Gastroesophageal sphincter (tissue), 4 donors: ENCODE data around the gene THSD4. TPM values are rescaled to one million over a fixed set of nuclear protein-coding genes. Genes with fewer than 3 reads are reported as not detected.
A peak's percentile ranks its signal among the peaks of the same experiment; 100 is the strongest.

Experiments used
- ATAC-seq: fragments of 150-250 bp; one replicate; pipeline ENCODE4 v1.9.1; 2016; ENCODE audit warnings: mild to moderate bottlenecking, moderate library complexity
- H3K27ac ChIP-seq, 4 donors: fragments of 200-600 bp; sonication (generic) in 3 of 4; 1 replicate in 3 of 4; 2 replicates in 1 of 4; pipeline ENCODE4 v1.5.1; 2016 to 2019
- H3K27me3 ChIP-seq: fragments of 200-600 bp; sonication (generic); one replicate; pipeline ENCODE4 v1.5.1; 2019
- H3K36me3 ChIP-seq, 2 donors: fragments of 200-600 bp; sonication (generic); one replicate each; pipeline ENCODE4 v1.5.1; 2019; ENCODE audit warnings: control low read depth in 1 of 2
- H3K4me1 ChIP-seq, 3 donors: fragments of 200-600 bp; sonication (generic); 1 replicate in 2 of 3; 2 replicates in 1 of 3; pipeline ENCODE4 v1.5.1; 2016 to 2019; ENCODE audit warnings: control low read depth in 2 of 3
- H3K4me3 ChIP-seq, 2 donors: fragments of 200-600 bp; sonication (generic); one replicate each; pipeline ENCODE4 v1.5.1; 2019; ENCODE audit warnings: mild to moderate bottlenecking in 1 of 2, moderate library complexity in 1 of 2
- H3K9me3 ChIP-seq, 3 donors: fragments of 200-600 bp; sonication (generic); one replicate each; pipeline ENCODE4 v1.5.1; 2017 to 2019; ENCODE audit warnings: control low read depth in 2 of 3
- EP300 ChIP-seq: sonication (generic); formaldehyde crosslinking; IDR thresholded peaks from one replicate; pipeline ENCODE4 v1.6.1; 2017; ENCODE audit warnings: antibody characterized with exemption, mild to moderate bottlenecking
- POLR2A ChIP-seq, 2 donors: fragments of 450-650 bp; IDR thresholded peaks; one replicate each; pipeline ENCODE4 v1.6.1; 2017; ENCODE audit warnings: antibody characterized with exemption in 2 of 2, mild to moderate bottlenecking in 2 of 2, moderate library complexity in 1 of 2
- POLR2AphosphoS5 ChIP-seq: sonication (generic); formaldehyde crosslinking; IDR thresholded peaks from one replicate; pipeline ENCODE4 v1.6.1; 2017; ENCODE audit warnings: antibody characterized with exemption
- WGBS, 2 donors: methylation state at CpG; one replicate each; pipeline ENCODE4 v1.1.5; 2018; ENCODE audit warnings: low coverage in 1 of 2; 5-methylcytosine and 5-hydroxymethylcytosine counted together
- total RNA-seq, 4 donors: library from RNA; depleted of rRNA; stranded (reverse); fragments of >200 nt; gene quantifications; one replicate each; pipeline ENCODE4 v1.1.0, GENCODE V29; 2016
- TF ChIP-seq, protein P1 (sequence below), 4 experiments: fragments of 200-600 bp in 2 of 4; fragments of 450-650 bp in 2 of 4; sonication (generic) in 1 of 4; IDR thresholded peaks; one replicate each; pipeline ENCODE4 v1.5.1; 2017 to 2019; ENCODE audit warnings: antibody characterized with exemption in 4 of 4, mild to moderate bottlenecking in 2 of 4, moderate library complexity in 2 of 4

Gene THSD4
- total RNA-seq, 4 donors from 2014 or later = 4.6 to 28.5 (median 17.6) TPM

GRCh38 chr15:71426792-71427191 lies 311.5 kb downstream of the THSD4 start:
- no peaks in the 10 kb centered on the region for H3K27me3 ChIP-seq
- H3K27ac ChIP-seq = no peak overlapping the region
- H3K9me3 ChIP-seq = no peaks in the 10 kb centered on the region
- no peak for ATAC-seq
- H3K4me3 ChIP-seq = no peak overlapping the region
- 61 to 82% methylated on average over 2 of the region's 2 CpGs for WGBS, 2 donors
- H3K4me1 ChIP-seq = peaks cover 0 to 19% (median 0%) of the 10 kb centered on the region in 3 donors
- TF ChIP-seq EP300 = no peak
- no peak for TF ChIP-seq POLR2A (IDR thresholded peaks at IDR 0.05)
- no peak for TF ChIP-seq POLR2AphosphoS5
- TF ChIP-seq, protein P1, sequence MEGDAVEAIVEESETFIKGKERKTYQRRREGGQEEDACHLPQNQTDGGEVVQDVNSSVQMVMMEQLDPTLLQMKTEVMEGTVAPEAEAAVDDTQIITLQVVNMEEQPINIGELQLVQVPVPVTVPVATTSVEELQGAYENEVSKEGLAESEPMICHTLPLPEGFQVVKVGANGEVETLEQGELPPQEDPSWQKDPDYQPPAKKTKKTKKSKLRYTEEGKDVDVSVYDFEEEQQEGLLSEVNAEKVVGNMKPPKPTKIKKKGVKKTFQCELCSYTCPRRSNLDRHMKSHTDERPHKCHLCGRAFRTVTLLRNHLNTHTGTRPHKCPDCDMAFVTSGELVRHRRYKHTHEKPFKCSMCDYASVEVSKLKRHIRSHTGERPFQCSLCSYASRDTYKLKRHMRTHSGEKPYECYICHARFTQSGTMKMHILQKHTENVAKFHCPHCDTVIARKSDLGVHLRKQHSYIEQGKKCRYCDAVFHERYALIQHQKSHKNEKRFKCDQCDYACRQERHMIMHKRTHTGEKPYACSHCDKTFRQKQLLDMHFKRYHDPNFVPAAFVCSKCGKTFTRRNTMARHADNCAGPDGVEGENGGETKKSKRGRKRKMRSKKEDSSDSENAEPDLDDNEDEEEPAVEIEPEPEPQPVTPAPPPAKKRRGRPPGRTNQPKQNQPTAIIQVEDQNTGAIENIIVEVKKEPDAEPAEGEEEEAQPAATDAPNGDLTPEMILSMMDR (IDR thresholded peaks at IDR 0.05) = no peak
- H3K36me3 ChIP-seq = no peaks in the 10 kb centered on the region

DNA sequence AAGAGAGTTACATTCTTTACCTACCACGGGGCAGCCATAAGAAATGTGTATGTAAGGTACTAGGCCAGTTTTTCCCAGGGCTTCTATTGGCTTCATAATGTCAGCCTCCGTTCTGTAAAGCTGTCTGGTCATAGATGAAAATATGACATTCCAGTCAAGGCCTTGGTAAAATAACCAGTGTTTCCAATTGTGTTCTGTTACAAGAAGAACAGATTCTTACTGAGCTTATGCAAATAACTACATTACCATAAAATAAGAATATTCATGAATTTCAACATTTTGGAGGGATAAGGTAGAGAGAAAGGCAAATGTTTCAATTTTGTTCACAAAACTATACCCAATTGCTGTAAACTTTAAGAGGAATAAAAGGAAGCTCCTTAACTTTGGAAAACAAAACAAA lies 315.5 kb downstream of the THSD4 start:
- Histone ChIP-seq H3K27ac (no peak overlapping the region), H3K4me3 (no peak overlapping the region), H3K4me1 (peaks cover 0 to 9% (median 0%) of the 10 kb centered on the region in 3 donors), H3K27me3 (no peaks in the 10 kb centered on the region), H3K9me3 (no peaks in the 10 kb centered on the region), H3K36me3 (no peaks in the 10 kb centered on the region)
- TF ChIP-seq, protein P1 (IDR thresholded peaks at IDR 0.05) = no peak
- TF ChIP-seq POLR2A (IDR thresholded peaks at IDR 0.05) (no peak), POLR2AphosphoS5 (no peak), EP300 (no peak)
- 87 to 96% methylated on average over 2 of the region's 2 CpGs for WGBS, 2 donors
- no peak for ATAC-seq

- H3K27ac ChIP-seq = peak overlapping the region in 1 of 4 donors; percentile 6
- no peaks in the 10 kb centered on the region for H3K9me3 ChIP-seq
- no peaks in the 10 kb centered on the region for H3K27me3 ChIP-seq
- no peaks in the 10 kb centered on the region for H3K36me3 ChIP-seq
- TF ChIP-seq POLR2AphosphoS5 = no peak
- TF ChIP-seq, protein P1 (IDR thresholded peaks at IDR 0.05) = no peak
- TF ChIP-seq EP300 = no peak
- no peak for TF ChIP-seq POLR2A (IDR thresholded peaks at IDR 0.05)
- 64 to 80% methylated on average over 7 to 8 of the region's 8 CpGs for WGBS, 2 donors
- peaks cover 0 to 1% (median 0%) of the 10 kb centered on the region in 3 donors for H3K4me1 ChIP-seq
- no peak for ATAC-seq
- no peak overlapping the region for H3K4me3 ChIP-seq
Measured at GRCh38 chr15:71431343-71432336, 316.4 kb downstream of the THSD4 start.

DNA sequence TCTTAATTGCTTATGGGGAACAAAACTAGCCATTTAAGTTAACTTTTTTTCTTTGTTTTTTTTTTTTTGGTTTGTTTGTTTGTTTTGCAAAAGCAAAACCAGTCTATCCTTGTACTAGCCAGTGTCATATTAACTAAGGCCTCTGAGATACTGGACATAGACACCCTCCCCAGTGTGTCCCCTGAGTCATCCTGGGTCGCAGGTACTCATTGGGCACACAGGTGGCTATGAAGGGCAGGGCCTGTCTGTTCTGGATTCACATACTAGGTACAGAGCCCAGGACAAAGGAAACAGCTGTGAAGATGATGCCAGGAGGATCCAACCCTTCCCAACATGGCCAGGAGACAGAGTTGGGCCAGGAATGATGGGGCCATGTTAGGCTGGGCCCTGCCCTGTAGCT lies 318.1 kb downstream of the THSD4 start:
- Histone ChIP-seq H3K9me3 (no peaks in the 10 kb centered on the region), H3K36me3 (no peaks in the 10 kb centered on the region), H3K4me1 (no peaks in the 10 kb centered on the region), H3K27ac (no peak overlapping the region), H3K4me3 (no peak overlapping the region), H3K27me3 (no peaks in the 10 kb centered on the region)
- TF ChIP-seq POLR2A (IDR thresholded peaks at IDR 0.05) = no peak
- TF ChIP-seq POLR2AphosphoS5 = no peak
- TF ChIP-seq, protein P1 (IDR thresholded peaks at IDR 0.05) = no peak
- no peak for TF ChIP-seq EP300
- no CpG with 5 or more reads among the region's 1 CpG for WGBS, 2 donors
- no peak for ATAC-seq

GRCh38 chr15:71434774-71435173 lies 319.5 kb downstream of the THSD4 start:
- TF ChIP-seq POLR2AphosphoS5 (no peak), EP300 (no peak), POLR2A (IDR thresholded peaks at IDR 0.05) (no peak)
- TF ChIP-seq, protein P1 (IDR thresholded peaks at IDR 0.05) = no peak
- no peaks in the 10 kb centered on the region for H3K4me1 ChIP-seq
- WGBS, 2 donors = 90 to 94% methylated on average over 2 of the region's 2 CpGs
- no peaks in the 10 kb centered on the region for H3K9me3 ChIP-seq
- H3K4me3 ChIP-seq = no peak overlapping the region
- no peak for ATAC-seq
- no peak overlapping the region for H3K27ac ChIP-seq
- no peaks in the 10 kb centered on the region for H3K27me3 ChIP-seq
- H3K36me3 ChIP-seq = no peaks in the 10 kb centered on the region
